Stimulated activated CD4-positive, alpha-beta T cell treated with anti-CD3 and anti-CD28 coated beads, Interleukin-15, amount 100 ng/mL, for 1 hour (primary cell): Measurements from ENCODE around the gene B4GALT3.
"Not testable (repeated sequence)": the region's sequence is repeated elsewhere in the genome, so short reads cannot be mapped to it uniquely, and the experiment has no call there.

Source experiments
- DNase-seq, 2 donors: peaks; one replicate each; pipeline ENCODE4 v3.0.0-alpha.2; 2020; ENCODE audit warnings: low read depth in 1 of 2, low spot score in 1 of 2

The B4GALT3 gene

GRCh38 chr1:161177112-161177935 is at the start of gene B4GALT3:
B4GALT3 (minus strand) TSS chr1:161177507; CDS start chr1:161176060, 1,447 bp downstream.
- DNase-seq: peak; percentile 92 to 98

- no peak for DNase-seq
Measured at GRCh38 chr1:161226759-161227158, 49.5 kb upstream of the B4GALT3 start.

- DNase-seq: no peak
Measured at GRCh38 chr1:161226320-161226711, 49.0 kb upstream of the B4GALT3 start.

- peak; percentile 69 to 75 for DNase-seq
Measured at GRCh38 chr1:161225534-161226319, 48.4 kb upstream of the B4GALT3 start, which contains the start of gene TOMM40L. TOMM40L (plus strand) TSS chr1:161226060; CDS start chr1:161226490, 430 bp downstream.

- DNase-seq: no peak
Measured at GRCh38 chr1:161225178-161225533, 47.8 kb upstream of the B4GALT3 start.

- not testable (repeated sequence) for DNase-seq
Measured at GRCh38 chr1:161224695-161225087, 47.4 kb upstream of the B4GALT3 start.

- no peak for DNase-seq
Measured at GRCh38 chr1:161223805-161224694, 46.7 kb upstream of the B4GALT3 start.

- DNase-seq: no peak
Measured at GRCh38 chr1:161222175-161223019, 45.1 kb upstream of the B4GALT3 start.

GRCh38 chr1:161220002-161220401 is 42.7 kb upstream of the B4GALT3 start:
- DNase-seq: no peak

- no peak for DNase-seq
Measured at GRCh38 chr1:161219078-161219892, 42.0 kb upstream of the B4GALT3 start.

GRCh38 chr1:161218301-161219077 is 41.2 kb upstream of the B4GALT3 start:
- DNase-seq: no peak

GRCh38 chr1:161217831-161218230 is 40.5 kb upstream of the B4GALT3 start:
- DNase-seq: no peak

- DNase-seq: no peak
Measured at GRCh38 chr1:161216945-161217712, 39.8 kb upstream of the B4GALT3 start.

GRCh38 chr1:161215076-161215475 is 37.8 kb upstream of the B4GALT3 start, which contains the start of gene FCER1G:
FCER1G (plus strand) TSS chr1:161215295; CDS start chr1:161215322, 27 bp downstream.
- DNase-seq: no peak

GRCh38 chr1:161214369-161214768 is 37.1 kb upstream of the B4GALT3 start:
- DNase-seq: no peak

GRCh38 chr1:161209790-161210409 is 32.6 kb upstream of the B4GALT3 start:
- DNase-seq: peak; percentile 42 to 50

GRCh38 chr1:161207173-161207572 is 29.9 kb upstream of the B4GALT3 start:
- no peak for DNase-seq
